PC-3 (cell line): Measurements from ENCODE around the gene SNRNP200.

Source experiments
- CTCF ChIP-seq: fragments of 300-600 bp; sonication (generic); conservative IDR thresholded peaks from 2 replicates; pipeline ENCODE4 v1.5.1; 2017; ENCODE audit warnings: antibody characterized with exemption, low read depth, mild to moderate bottlenecking, low read length
- EZH2 ChIP-seq: fragments of 300-600 bp; sonication (generic); IDR thresholded peaks from one replicate; pipeline ENCODE4 v1.6.1; 2017; ENCODE audit warnings: antibody characterized with exemption, mild to moderate bottlenecking, low read length; ENCODE audit not compliant: unreplicated experiment
- EZH2phosphoT487 ChIP-seq: fragments of 300-600 bp; sonication (generic); IDR thresholded peaks from 2 replicates; pipeline ENCODE4 v1.6.1; 2018; ENCODE audit warnings: mild to moderate bottlenecking, antibody characterized with exemption, low read length, borderline replicate concordance

- no peak for TF ChIP-seq CTCF
- no peak for TF ChIP-seq EZH2phosphoT487
- TF ChIP-seq EZH2, result no peak
Observed at GRCh38 chr2:96245609-96246390, 59.5 kb downstream of the SNRNP200 start.
